ENCODE data around the gene STX1B. TPM values are rescaled to one million over a fixed set of nuclear protein-coding genes. Genes with fewer than 3 reads are reported as not detected.

Gene STX1B
- polyA plus RNA-seq, 1 donor (not counting 4 experiments of a cell fraction or from before 2014, with no cell fraction given) = 0.34 TPM

GRCh38 chr16:31032736-31033708, 22.6 kb upstream of the STX1B start, which contains the start of gene STX4:
Gene STX4, plus strand, starts transcription at chr16:31033558. Its CDS starts 248 bp downstream, at chr16:31033806.
- H3K9me3 ChIP-seq (ENCODE audit: control insufficient read depth, low read depth, low read length) = no peaks in the 10 kb centered on the region
- H3K9me1 ChIP-seq (ENCODE audit: control insufficient read depth, extremely low read depth, insufficient read depth, low read length) = no peaks in the 10 kb centered on the region
- H3K4me1 ChIP-seq (ENCODE audit: control insufficient read depth, extremely low read depth, insufficient read depth, low read length) = peaks cover 10% of the 10 kb centered on the region
- H3K27ac ChIP-seq (ENCODE audit: control insufficient read depth, insufficient read depth, low read length) = peak within 1 kb of the TSS; percentile 89
- H3K79me2 ChIP-seq (ENCODE audit: control insufficient read depth, insufficient read depth, low read length) = peaks cover 13% of the 10 kb centered on the region
- peaks cover 2% of the 10 kb centered on the region for H4K20me1 ChIP-seq (ENCODE audit: control insufficient read depth, extremely low read depth, insufficient read depth, low read length)
- H3K4me2 ChIP-seq (ENCODE audit: control insufficient read depth, extremely low read depth, insufficient read depth, low read depth, low read length) = peak within 1 kb of the TSS; percentile 84
- dilution Hi-C loops (cut with MboI; ENCODE audit: extremely low pct_ligation_motif_present, low sequenced_read_pairs) = no loop called here
- H3K36me3 ChIP-seq (ENCODE audit: control insufficient read depth in 2 of 2, extremely low read depth in 1 of 2, insufficient read depth in 2 of 2, low read length in 2 of 2) = peaks cover 7 to 13% of the 10 kb centered on the region in 2 experiments
- H3K4me3 ChIP-seq (ENCODE audit: control insufficient read depth in 2 of 3, extremely low read depth in 1 of 3, insufficient read depth in 2 of 3, low read depth in 1 of 3, low read length in 3 of 3) = peak within 1 kb of the TSS; percentile 98 to 99 (median 98)
- TF ChIP-seq EZH2 (IDR thresholded peaks at IDR 0.05; ENCODE audit: low read length) (no peak), CTCF (optimal IDR thresholded peaks at IDR 0.05 in 1 of 3, IDR thresholded peaks at IDR 0.05 in 1 of 3, conservative IDR thresholded peaks at IDR 0.05 in 1 of 3; ENCODE audit: extremely low read depth in 1 of 3, insufficient read depth in 2 of 3, low read length in 3 of 3) (no peak)
- H3K27me3 ChIP-seq (ENCODE audit: control insufficient read depth, extremely low read depth, insufficient read depth, low read length) = no peaks in the 10 kb centered on the region
- FAIRE-seq (peak; percentile 76), DNase-seq (ENCODE audit: low read depth, low spot score) (peak; percentile 98)
- peak within 1 kb of the TSS; percentile 92 for H3K9ac ChIP-seq (ENCODE audit: control insufficient read depth, extremely low read depth, insufficient read depth, low read length)
- H2AFZ ChIP-seq (ENCODE audit: control insufficient read depth, low read length) = peak within 1 kb of the TSS; percentile 98

- no peak for FAIRE-seq
- H3K9ac ChIP-seq (ENCODE audit: control insufficient read depth, extremely low read depth, insufficient read depth, low read length) = no peak overlapping the region
Observed at GRCh38 chr16:31031276-31031675, 20.8 kb upstream of the STX1B start.

More at GRCh38 chr16:31031276-31031675, 20.8 kb upstream of the STX1B start:
- no peak overlapping the region for H3K4me2 ChIP-seq (ENCODE audit: control insufficient read depth, extremely low read depth, insufficient read depth, low read depth, low read length)
- no peaks in the 10 kb centered on the region for H3K27me3 ChIP-seq (ENCODE audit: control insufficient read depth, extremely low read depth, insufficient read depth, low read length)
- H3K79me2 ChIP-seq (ENCODE audit: control insufficient read depth, insufficient read depth, low read length) = peaks cover 13% of the 10 kb centered on the region
- no peak overlapping the region for H2AFZ ChIP-seq (ENCODE audit: control insufficient read depth, low read length)
- peaks cover 0 to 7% of the 10 kb centered on the region in 2 experiments for H3K36me3 ChIP-seq (ENCODE audit: control insufficient read depth in 2 of 2, extremely low read depth in 1 of 2, insufficient read depth in 2 of 2, low read length in 2 of 2)
- TF ChIP-seq CTCF (optimal IDR thresholded peaks at IDR 0.05 in 1 of 3, IDR thresholded peaks at IDR 0.05 in 1 of 3, conservative IDR thresholded peaks at IDR 0.05 in 1 of 3; ENCODE audit: extremely low read depth in 1 of 3, insufficient read depth in 2 of 3, low read length in 3 of 3) = no peak
- TF ChIP-seq EZH2 (IDR thresholded peaks at IDR 0.05; ENCODE audit: low read length) = no peak
- no peak overlapping the region for H3K27ac ChIP-seq (ENCODE audit: control insufficient read depth, insufficient read depth, low read length)
- H3K9me3 ChIP-seq (ENCODE audit: control insufficient read depth, low read depth, low read length) = no peaks in the 10 kb centered on the region
- peaks cover 2% of the 10 kb centered on the region for H4K20me1 ChIP-seq (ENCODE audit: control insufficient read depth, extremely low read depth, insufficient read depth, low read length)
- dilution Hi-C loops (cut with MboI; ENCODE audit: extremely low pct_ligation_motif_present, low sequenced_read_pairs) = no loop called here
- no peaks in the 10 kb centered on the region for H3K9me1 ChIP-seq (ENCODE audit: control insufficient read depth, extremely low read depth, insufficient read depth, low read length)
- no peak for DNase-seq (ENCODE audit: low read depth, low spot score)
- no peak overlapping the region for H3K4me3 ChIP-seq (ENCODE audit: control insufficient read depth in 2 of 3, extremely low read depth in 1 of 3, insufficient read depth in 2 of 3, low read depth in 1 of 3, low read length in 3 of 3)
- peaks cover 10% of the 10 kb centered on the region for H3K4me1 ChIP-seq (ENCODE audit: control insufficient read depth, extremely low read depth, insufficient read depth, low read length)
